Ovary (tissue), 9 donors: Measurements from ENCODE around the gene NCOA6. TPM values are rescaled to one million over a fixed set of nuclear protein-coding genes. Genes with fewer than 3 reads are reported as not detected.

Experiments
- DNase-seq, 5 donors: peaks; one replicate each; pipeline ENCODE4 v3.0.0-alpha.2; 2019 to 2020
- H3K27ac ChIP-seq, 2 donors: fragments of 200-600 bp; one replicate each; pipeline versions ENCODE4 v1.5.1 to v1.8.0; 2019 to 2022
- H3K27me3 ChIP-seq: fragments of 200-600 bp; one replicate; pipeline ENCODE4 v1.8.0; 2022
- H3K36me3 ChIP-seq: fragments of 200-600 bp; sonication (generic); one replicate; pipeline ENCODE4 v1.5.1; 2019
- H3K4me1 ChIP-seq: one replicate; pipeline ENCODE4 v1.8.1; 2013; ENCODE audit warnings: mild to moderate bottlenecking, moderate library complexity; ENCODE audit not compliant: insufficient read depth
- H3K4me3 ChIP-seq: fragments of 200-600 bp; sonication (generic); one replicate; pipeline ENCODE4 v1.5.1; 2017
- H3K9me3 ChIP-seq, 2 donors: fragments of 200-600 bp in 1 of 2; sonication (generic) in 1 of 2; one replicate each; pipeline versions ENCODE4 v1.5.1 to v1.8.1; 2013 to 2019; ENCODE audit warnings: mild to moderate bottlenecking in 1 of 2, moderate library complexity in 1 of 2
- EP300 ChIP-seq: sonication (generic); formaldehyde crosslinking; IDR thresholded peaks from one replicate; pipeline ENCODE4 v1.6.1; 2017; ENCODE audit warnings: antibody characterized with exemption
- POLR2A ChIP-seq: fragments of 450-650 bp; IDR thresholded peaks from one replicate; pipeline ENCODE4 v1.6.1; 2017; ENCODE audit warnings: antibody characterized with exemption, mild to moderate bottlenecking, moderate library complexity
- WGBS, 3 donors: extraction: QIAGEN DNeasy Blood & Tissue Kit in 1 of 3; methylation state at CpG; one replicate each; pipeline versions ENCODE4 v1.1.5 to v1.1.7; 2013 to 2017; 5-methylcytosine and 5-hydroxymethylcytosine counted together
- intact Hi-C, 4 donors: fragments of 100-400 bp; cut with DNase I; formaldehyde crosslinking; loops; one replicate each; pipeline versions ENCODE4 v1.11.0 to v1.15.1; 2022 to 2023
- polyA plus RNA-seq, 2 donors: library from polyadenylated mRNA; stranded (reverse); fragments of 200-250 nt in 1 of 2; fragments of 350-450 nt in 1 of 2; fragmentation: Illumina TruSeq in 1 of 2; extraction: RNeasy Lipid Tissue Mini Kit (QIAGEN cat#74804) in 1 of 2; gene quantifications; one replicate each; pipeline ENCODE4 v1.2.3, GENCODE V29; 2013 to 2014
- total RNA-seq, 7 donors: library from RNA; depleted of rRNA in 2 of 7; stranded (reverse); fragments of >200 nt in 2 of 7; fragmentation: NEBNext Ultra II Directional in 3 of 7; extraction: Animal tissue kit (Norgen Biotek cat#: 25700) in 3 of 7; gene quantifications; one replicate each; pipeline versions ENCODE4 v1.1.0 to v1.2.4, GENCODE V29; 2016 to 2023
- TF ChIP-seq, protein P1 (sequence below), 3 donors: fragments of 450-650 bp in 2 of 3; fragments of 200-600 bp in 1 of 3; IDR thresholded peaks; one replicate each; pipeline versions ENCODE4 v1.5.1 to v1.8.0; 2016 to 2022; ENCODE audit warnings: antibody characterized with exemption in 3 of 3, mild to moderate bottlenecking in 1 of 3
- donor health status: DM: no; HTN: no; CAD: no; lungs with moderate emphysema.
- donor health status: DM: no; HTN: no; CAD: no.
- donor health status: Bipolar disorder and iron deficiency.
- donor health status: DM: yes; HTN: yes; CAD: no.
- donor health status: DM: no; HTN: no; CAD: no.
- donor health status: DM: yes; HTN: yes; CAD: no.

The NCOA6 gene
- total and polyA plus RNA-seq, 9 donors: 10.5 to 31.7 (median 23.9) TPM

DNA sequence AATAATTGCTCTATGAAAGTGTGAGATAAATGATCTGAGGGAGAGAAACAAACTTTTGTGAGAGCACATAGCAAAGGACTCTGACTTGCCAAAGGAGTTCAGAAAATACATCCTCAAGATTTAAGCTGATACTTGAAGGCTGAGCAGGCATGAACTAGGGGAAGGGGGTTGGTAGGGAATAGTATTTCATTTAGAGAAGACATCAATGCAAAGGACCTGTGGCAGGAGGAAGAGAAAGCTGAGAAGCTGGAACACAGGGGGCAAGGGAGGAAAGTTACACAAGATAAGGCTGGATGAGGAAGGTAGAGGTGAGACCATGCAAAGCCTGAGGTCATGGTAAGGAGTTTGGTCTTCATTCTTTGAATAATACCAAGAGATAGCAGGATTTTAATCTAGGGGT, 50.6 kb downstream of the NCOA6 start:
- no peaks in the 10 kb centered on the region for H3K9me3 ChIP-seq
- intact Hi-C loops: loop anchor here in 2 of 4 donors (5.0 to 10.0 kb wide), 3 partner anchors 458 to 590 kb away; no protein-coding TSS in a partner anchor
- H3K27me3 ChIP-seq: no peaks in the 10 kb centered on the region
- no peak overlapping the region for H3K27ac ChIP-seq
- no peak overlapping the region for H3K4me3 ChIP-seq
- TF ChIP-seq POLR2A: no peak
- TF ChIP-seq, protein P1, sequence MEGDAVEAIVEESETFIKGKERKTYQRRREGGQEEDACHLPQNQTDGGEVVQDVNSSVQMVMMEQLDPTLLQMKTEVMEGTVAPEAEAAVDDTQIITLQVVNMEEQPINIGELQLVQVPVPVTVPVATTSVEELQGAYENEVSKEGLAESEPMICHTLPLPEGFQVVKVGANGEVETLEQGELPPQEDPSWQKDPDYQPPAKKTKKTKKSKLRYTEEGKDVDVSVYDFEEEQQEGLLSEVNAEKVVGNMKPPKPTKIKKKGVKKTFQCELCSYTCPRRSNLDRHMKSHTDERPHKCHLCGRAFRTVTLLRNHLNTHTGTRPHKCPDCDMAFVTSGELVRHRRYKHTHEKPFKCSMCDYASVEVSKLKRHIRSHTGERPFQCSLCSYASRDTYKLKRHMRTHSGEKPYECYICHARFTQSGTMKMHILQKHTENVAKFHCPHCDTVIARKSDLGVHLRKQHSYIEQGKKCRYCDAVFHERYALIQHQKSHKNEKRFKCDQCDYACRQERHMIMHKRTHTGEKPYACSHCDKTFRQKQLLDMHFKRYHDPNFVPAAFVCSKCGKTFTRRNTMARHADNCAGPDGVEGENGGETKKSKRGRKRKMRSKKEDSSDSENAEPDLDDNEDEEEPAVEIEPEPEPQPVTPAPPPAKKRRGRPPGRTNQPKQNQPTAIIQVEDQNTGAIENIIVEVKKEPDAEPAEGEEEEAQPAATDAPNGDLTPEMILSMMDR (IDR thresholded peaks at IDR 0.05): no peak
- no peak for TF ChIP-seq EP300
- H3K36me3 ChIP-seq: no peaks in the 10 kb centered on the region
- H3K4me1 ChIP-seq: no peaks in the 10 kb centered on the region
- DNase-seq: no peak

- intact Hi-C loops: loop anchor here in 2 of 4 donors (10.0 kb wide), 2 partner anchors 460 to 590 kb away; no protein-coding TSS in a partner anchor
- no peak for TF ChIP-seq EP300
- TF ChIP-seq POLR2A: no peak
- TF ChIP-seq, protein P1 (IDR thresholded peaks at IDR 0.05): no peak
- H3K36me3 ChIP-seq: no peaks in the 10 kb centered on the region
Measured at GRCh38 chr20:34774449-34774848, 51.0 kb downstream of the NCOA6 start.

GRCh38 chr20:34773726-34774125, 51.7 kb downstream of the NCOA6 start:
- Histone ChIP-seq H3K27ac (no peak overlapping the region), H3K4me1 (no peaks in the 10 kb centered on the region), H3K36me3 (no peaks in the 10 kb centered on the region), H3K27me3 (no peaks in the 10 kb centered on the region), H3K9me3 (no peaks in the 10 kb centered on the region), H3K4me3 (no peak overlapping the region)
- TF ChIP-seq POLR2A (no peak), EP300 (no peak)
- TF ChIP-seq, protein P1 (IDR thresholded peaks at IDR 0.05): no peak
- intact Hi-C loops: loop anchor here in 2 of 4 donors (10.0 kb wide), 2 partner anchors 459 to 589 kb away; no protein-coding TSS in a partner anchor
- 80 to 84% (median 81%) methylated on average over 1 of the region's 1 CpG for WGBS, 3 donors
- DNase-seq: no peak

More at GRCh38 chr20:34774449-34774848, 51.0 kb downstream of the NCOA6 start:
- no peak overlapping the region for H3K27ac ChIP-seq
- DNase-seq: no peak
- WGBS, 3 donors: 85 to 89% (median 87%) methylated on average over 3 of the region's 3 CpGs
- H3K4me1 ChIP-seq: no peaks in the 10 kb centered on the region
- no peaks in the 10 kb centered on the region for H3K9me3 ChIP-seq
- no peaks in the 10 kb centered on the region for H3K27me3 ChIP-seq
- no peak overlapping the region for H3K4me3 ChIP-seq

- Histone ChIP-seq H3K4me1 (no peaks in the 10 kb centered on the region), H3K4me3 (no peak overlapping the region), H3K27me3 (no peaks in the 10 kb centered on the region), H3K36me3 (no peaks in the 10 kb centered on the region), H3K9me3 (no peaks in the 10 kb centered on the region), H3K27ac (no peak overlapping the region)
- intact Hi-C loops: loop anchor here in 2 of 4 donors (10.0 kb wide), 2 partner anchors 458 to 588 kb away; no protein-coding TSS in a partner anchor
- WGBS, 3 donors: 77 to 80% (median 77%) methylated on average over 3 of the region's 3 CpGs
- TF ChIP-seq POLR2A (no peak), EP300 (no peak)
- TF ChIP-seq, protein P1 (IDR thresholded peaks at IDR 0.05): no peak
- DNase-seq: no peak
Measured at GRCh38 chr20:34772437-34772836, 53.0 kb downstream of the NCOA6 start.
